GM21717 (cell line): ENCODE results near the gene SERPINA4.
"Not testable (repeated sequence)": the region's sequence is repeated elsewhere in the genome, so short reads cannot be mapped to it uniquely, and the experiment has no call there.

Experiments used
- ATAC-seq: cut with Tn5 transposase; IDR thresholded peaks from one replicate; pipeline ENCODE4 v1.9.1; 2021; ENCODE audit warnings: mild to moderate bottlenecking, moderate library complexity; ENCODE audit not compliant: unreplicated experiment

Gene SERPINA4

DNA sequence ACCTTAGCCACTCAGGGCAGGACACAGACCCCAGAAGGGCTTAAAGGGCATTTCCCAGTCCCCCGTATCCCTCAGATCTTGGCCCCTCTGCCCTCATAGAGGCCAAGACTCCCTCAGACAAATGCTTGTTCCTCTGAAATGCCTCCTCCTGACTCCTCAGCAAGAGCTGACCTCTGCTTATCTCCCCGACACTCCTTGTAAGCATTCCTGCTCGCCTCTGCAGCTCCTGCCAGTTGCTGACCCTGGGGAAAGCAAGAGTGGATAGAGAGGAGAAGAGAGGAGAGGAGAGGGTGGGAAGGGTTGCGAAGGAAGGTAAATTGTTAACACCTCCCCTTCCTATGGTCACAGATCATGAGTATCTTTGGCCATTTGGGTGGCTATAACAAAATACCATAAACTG lies 27.1 kb downstream of the SERPINA4 start:
- ATAC-seq = no peak

DNA sequence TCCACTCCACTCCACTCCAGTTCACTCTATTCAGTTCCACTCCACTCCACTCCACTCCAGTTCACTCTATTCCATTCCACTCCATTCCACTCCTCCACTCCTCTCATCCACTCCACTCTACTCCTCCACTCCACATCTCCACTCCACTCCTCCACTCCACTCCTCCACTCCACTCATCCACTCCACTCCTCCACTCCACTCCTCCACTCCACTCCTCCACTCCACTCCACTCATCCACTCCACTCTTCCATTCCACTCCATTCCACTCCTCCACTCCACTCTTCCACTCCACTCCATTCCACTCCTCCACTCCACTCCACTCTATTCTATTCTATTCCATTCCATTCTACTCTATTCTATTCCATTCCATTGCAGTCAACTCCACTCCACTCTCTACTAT lies 29.8 kb downstream of the SERPINA4 start:
- ATAC-seq = no peak

- ATAC-seq = no peak
Measured at GRCh38 chr14:94591871-94592270, 30.6 kb downstream of the SERPINA4 start.

DNA sequence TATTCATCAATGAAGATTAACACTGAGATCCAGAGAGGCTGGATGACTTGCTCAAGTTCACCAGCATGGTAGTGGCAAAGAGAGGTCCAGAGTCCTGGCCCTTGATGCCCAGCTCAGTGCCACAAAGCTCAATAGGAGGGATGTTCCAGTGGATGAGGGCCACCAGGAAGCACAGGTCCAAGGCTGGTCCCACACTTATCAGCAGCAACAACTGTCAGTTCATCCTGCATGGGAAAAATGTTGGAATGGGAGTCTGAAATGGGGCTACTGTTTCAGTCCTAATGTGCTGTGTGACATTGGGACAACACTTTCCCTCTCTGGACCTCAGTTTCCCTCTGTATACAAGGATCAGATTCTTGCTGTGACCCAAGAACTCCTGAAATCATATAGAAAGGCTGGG lies 31.2 kb downstream of the SERPINA4 start:
- no peak for ATAC-seq

DNA sequence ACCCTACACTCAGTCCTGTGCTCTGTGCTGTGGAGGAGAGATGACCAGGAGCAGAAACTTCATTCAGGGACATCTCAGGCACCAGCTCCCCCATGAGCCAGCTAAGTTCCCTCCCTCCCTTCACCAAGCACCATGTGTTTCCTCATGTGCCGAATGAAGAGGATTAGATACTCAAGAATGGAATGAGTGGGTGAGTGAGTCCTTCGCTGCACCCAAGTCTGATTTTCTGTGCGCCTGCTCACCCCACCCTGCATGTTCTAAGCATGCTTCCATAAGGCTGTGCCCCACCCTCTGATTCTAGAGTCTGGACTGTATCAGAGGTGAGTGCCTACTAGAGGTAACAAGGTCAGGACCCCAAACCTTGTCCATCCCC lies 32.1 kb downstream of the SERPINA4 start:
- ATAC-seq = no peak

- ATAC-seq = no peak
Measured at GRCh38 chr14:94593749-94594431, 32.6 kb downstream of the SERPINA4 start.

GRCh38 chr14:94594441-94594840 lies 33.2 kb downstream of the SERPINA4 start:
- ATAC-seq = no peak

DNA sequence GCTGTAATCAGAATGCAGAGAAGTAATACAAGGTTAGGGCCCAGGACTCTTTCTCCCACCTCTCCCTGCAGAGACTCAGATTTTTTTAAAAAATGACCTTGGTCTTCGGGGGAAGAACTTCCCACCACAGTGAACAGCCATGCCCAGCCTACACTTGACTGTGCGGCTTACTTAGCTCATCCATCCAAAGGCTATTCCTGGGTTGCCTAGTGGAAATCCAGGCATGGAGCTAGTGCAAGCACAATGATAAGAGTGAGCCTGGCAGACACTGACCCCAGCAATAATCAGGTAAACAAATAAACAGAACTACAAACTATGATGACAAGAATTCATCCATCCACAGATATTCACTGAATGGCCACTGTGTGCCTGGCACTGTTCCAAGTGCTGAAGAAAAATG lies 34.7 kb downstream of the SERPINA4 start:
- ATAC-seq = no peak

DNA sequence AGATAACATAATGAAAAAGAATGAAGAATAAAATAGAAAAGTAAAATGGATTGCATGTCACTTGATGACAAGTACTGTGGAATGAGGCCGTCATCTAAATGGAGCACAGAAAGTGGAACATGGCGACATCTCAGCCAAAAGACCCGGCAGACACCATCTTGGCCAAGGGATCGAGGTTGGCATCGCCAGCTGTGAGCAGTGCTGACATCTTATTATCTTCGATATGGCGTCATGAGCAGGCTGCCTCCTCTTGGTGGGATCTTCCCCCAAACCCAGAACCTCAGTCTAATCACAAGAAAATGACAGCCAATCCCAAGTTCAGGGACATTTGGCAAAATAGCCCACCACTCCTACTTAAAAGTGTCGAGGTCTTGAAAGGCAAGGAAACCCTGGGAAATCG lies 35.1 kb downstream of the SERPINA4 start:
- ATAC-seq = no peak

GRCh38 chr14:94597788-94598187 lies 36.5 kb downstream of the SERPINA4 start:
- ATAC-seq = no peak

- ATAC-seq = no peak
Measured at GRCh38 chr14:94598506-94598815, 37.2 kb downstream of the SERPINA4 start.

DNA sequence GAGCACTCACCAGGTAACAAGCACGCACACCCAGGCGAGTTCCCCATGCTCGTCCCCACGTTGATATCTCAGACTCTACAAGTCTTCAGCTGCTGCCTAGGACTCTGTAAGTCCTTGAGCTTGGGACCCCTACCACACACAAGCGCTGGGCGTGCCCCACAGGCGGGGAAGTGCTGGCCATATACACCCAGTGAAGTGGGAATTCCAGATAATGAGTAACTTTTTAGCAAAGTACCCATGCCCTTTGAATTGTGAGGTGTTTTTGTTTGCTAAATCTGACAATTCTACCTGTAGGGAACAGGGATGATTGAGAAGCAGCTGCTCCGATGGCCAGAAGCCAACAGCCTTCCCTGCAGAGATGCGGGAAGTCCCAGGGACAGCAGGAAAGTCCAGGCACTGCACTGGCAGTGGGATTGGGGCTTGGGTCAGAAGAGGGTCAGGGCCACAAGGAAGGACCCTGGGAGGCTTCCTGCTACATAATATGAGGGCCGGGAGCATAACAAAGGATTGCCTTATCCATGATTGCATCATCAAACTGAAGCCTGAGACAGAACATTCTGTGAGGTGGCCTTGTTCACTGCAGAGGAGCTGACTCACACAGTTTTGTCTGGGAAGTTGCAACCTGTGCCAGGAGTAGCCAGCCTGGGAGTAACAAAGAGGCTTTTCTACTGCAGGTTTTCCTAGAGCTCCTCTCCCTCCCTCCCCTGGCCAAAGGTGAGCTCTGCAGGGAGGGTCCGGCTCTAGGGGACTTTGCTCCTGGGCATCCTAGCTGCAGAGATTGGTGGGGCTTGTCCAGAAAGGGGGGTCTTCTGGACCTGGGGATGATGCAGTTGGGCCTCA lies 37.8 kb downstream of the SERPINA4 start:
- ATAC-seq = no peak

GRCh38 chr14:94599656-94600004 lies 38.4 kb downstream of the SERPINA4 start:
- ATAC-seq = no peak

DNA sequence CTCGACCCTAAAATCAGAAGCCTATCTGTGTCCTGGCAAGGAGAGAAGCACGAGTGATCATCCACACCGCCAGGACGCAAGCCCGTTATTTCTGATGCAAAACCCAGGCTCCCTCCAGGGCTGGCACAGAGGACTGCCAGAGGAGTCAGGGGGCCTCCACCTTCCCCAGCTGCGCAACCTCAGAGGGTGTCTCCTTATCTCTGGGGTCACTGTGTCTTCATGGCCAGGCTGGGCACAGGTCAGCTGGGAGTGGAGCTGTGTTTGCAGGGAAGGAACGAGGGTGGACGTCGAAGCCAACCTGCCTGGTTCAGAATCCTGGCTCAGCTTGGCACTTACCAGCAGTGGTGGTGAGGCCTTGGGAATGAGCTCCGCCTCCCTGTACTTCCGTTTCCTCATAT lies 38.9 kb downstream of the SERPINA4 start:
- ATAC-seq = no peak

DNA sequence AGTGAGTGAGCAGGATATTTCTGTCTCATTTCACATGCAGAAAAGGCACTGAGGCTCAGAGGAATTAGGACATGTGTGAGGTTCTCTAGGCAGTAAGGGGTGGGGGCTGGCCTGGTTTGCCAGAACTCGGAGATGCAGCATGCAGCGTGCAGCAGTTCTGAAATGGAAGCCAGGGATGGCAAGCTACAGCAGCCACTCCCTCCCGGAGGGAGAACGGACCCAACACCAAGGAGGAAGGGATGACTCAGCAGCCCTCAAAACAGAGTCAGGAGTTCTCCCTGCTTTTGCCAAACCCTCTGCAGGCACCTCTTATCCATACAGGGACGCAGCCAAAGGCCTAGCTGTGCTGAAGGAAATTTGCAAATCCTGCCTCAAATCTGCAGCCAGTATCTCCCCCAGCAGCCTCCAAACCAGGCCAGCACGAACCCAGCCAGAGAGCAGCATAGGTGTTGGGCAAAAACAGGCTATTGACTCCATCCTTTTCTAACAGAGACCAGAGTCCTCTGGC lies 40.7 kb downstream of the SERPINA4 start:
- ATAC-seq = no peak

GRCh38 chr14:94602722-94603121 lies 41.5 kb downstream of the SERPINA4 start:
- ATAC-seq = no peak

DNA sequence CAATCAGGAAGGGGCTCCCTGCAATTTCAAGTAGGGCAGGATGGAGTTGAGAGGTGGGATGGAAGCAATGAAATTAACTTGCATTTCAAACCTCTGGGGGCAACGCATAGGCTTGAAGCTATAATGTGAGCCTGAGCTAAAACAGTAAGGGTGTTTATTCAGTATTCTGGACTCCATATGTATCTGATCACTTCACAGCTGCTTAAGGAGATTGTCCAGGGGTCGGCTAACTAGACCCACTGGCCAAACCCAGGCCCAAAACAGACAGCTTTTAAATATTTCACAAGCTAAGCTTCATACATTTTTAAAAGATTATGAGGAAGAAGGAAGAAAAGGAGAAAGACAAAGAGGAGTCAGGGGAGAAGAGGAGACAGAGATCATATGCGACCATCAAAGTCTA lies 44.1 kb downstream of the SERPINA4 start:
- ATAC-seq = no peak

GRCh38 chr14:94608966-94609365 lies 47.7 kb downstream of the SERPINA4 start:
- not testable (repeated sequence) for ATAC-seq

DNA sequence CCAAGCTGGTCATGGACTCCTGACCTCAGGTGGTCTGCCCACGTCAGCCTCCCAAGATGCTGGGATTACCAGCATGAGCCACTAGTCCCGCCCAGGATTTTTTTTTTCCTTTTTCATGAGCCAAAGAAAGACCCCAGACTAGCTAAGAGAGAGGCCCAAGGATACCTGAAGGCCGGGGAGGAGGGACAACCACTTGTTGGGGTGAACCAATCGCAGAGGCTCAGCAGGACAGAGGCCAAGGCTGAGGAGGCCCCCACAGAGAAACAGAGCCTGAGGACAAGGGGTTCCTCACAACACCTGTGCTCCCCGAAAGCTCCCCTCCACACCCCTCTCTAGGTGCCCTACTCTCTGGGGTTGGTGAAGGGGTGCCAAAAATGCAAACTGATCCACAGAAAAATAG lies 49.9 kb downstream of the SERPINA4 start:
- no peak for ATAC-seq

DNA sequence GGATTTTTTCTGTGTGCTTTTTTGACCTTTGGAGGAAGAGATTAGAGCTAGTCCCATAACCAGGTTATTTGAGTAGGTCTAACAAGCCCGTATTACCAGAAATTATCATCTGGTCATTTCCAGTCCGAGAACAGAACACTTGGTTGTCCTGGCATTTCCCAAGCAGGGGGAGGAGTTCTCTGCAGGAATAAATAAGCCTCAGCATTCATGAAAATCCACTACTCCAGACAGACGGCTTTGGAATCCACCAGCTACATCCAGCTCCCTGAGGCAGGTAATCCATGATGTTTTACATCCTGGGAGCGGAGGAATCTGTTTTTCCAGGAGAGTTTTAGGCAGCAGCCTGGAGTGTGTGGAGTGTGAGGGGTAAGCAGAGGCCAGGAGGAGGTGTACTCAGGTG lies 50.9 kb downstream of the SERPINA4 start, which contains the start of gene SERPINA3:
TSS of gene SERPINA3 (plus strand) at position 218 of the 400 bp plus-strand sequence. CDS start 2,051 bp downstream, outside the sequence.
- no peak for ATAC-seq

- ATAC-seq = no peak
Measured at GRCh38 chr14:94612580-94613554, 51.6 kb downstream of the SERPINA4 start.
